Memory B cell (primary cell): ENCODE measurements around the gene ABHD11.

Experiments used
- ATAC-seq: fragments of 150-1000 bp; cut with Tn5 transposase; 2 replicates; pipeline ENCODE4 v1.10.0; 2021; ENCODE audit warnings: low read depth, mild to moderate bottlenecking, moderate library complexity
- DNase-seq, 2 donors: peaks; one replicate each; pipeline ENCODE4 v3.0.0; 2022; ENCODE audit warnings: low spot score in 2 of 2
- H3K27ac Mint-ChIP-seq: one replicate; pipeline ENCODE4 v1.8.0; 2022; ENCODE audit warnings: mild to moderate bottlenecking, moderate library complexity, mixed read lengths
- H3K27me3 Mint-ChIP-seq: one replicate; pipeline ENCODE4 v1.8.0; 2022; ENCODE audit warnings: mixed read lengths
- H3K36me3 Mint-ChIP-seq: one replicate; pipeline ENCODE4 v1.8.0; 2022; ENCODE audit warnings: mild to moderate bottlenecking, mixed read lengths
- H3K4me1 Mint-ChIP-seq: one replicate; pipeline ENCODE4 v1.8.0; 2022; ENCODE audit warnings: mixed read lengths
- H3K4me3 Mint-ChIP-seq: one replicate; pipeline ENCODE4 v1.8.0; 2022; ENCODE audit warnings: mild to moderate bottlenecking, moderate library complexity, mixed read lengths
- H3K9me3 Mint-ChIP-seq: one replicate; pipeline ENCODE4 v1.8.0; 2022; ENCODE audit warnings: mixed read lengths

The ABHD11 gene

DNA sequence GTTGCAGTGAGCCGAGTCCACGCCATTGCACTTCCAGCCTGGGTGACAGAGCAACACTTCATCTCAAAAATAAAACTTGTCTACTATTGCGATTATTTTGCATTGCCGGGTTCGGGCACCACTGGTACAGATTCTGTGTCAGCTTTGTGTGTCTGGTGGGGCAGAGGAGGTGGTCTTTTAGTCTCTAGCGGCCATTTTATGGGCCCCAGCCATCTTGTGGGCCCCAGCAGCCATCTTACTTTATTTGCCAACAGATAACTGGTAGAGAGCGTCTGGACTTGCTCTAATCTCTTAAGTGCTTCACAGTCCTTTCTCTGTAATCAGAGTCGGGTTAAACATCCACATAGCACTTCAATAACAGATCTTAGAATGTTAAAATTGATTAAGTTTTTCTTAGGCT lies 50.3 kb downstream of the ABHD11 start:
- Mint-ChIP-seq H3K4me3 (no peak overlapping the region), H3K27ac (no peak overlapping the region), H3K9me3 (no peaks in the 10 kb centered on the region), H3K36me3 (peaks cover 30% of the 10 kb centered on the region), H3K4me1 (peaks cover 14% of the 10 kb centered on the region), H3K27me3 (no peaks in the 10 kb centered on the region)
- DNase-seq = no peak
- ATAC-seq = no peak
